GM10266 (cell line): ENCODE data around the gene PASK.

ENCODE experiments used
- DNase-seq: peaks from one replicate; pipeline ENCODE4 v3.0.0; 2012; ENCODE audit errors: extremely low spot score
- CTCF ChIP-seq: IDR thresholded peaks from 2 replicates; pipeline ENCODE4 v1.5.1; 2012; ENCODE audit warnings: mild to moderate bottlenecking, low read depth; ENCODE audit not compliant: control insufficient read depth, insufficient read depth; ENCODE audit errors: missing control alignments

PASK gene

GRCh38 chr2:241137276-241138190 is 11.7 kb downstream of the PASK start:
- no peak for TF ChIP-seq CTCF
- DNase-seq = no peak

- no peak for TF ChIP-seq CTCF
- DNase-seq = no peak
These were observed 12.5 kb downstream of the PASK start for GRCh38 chr2:241136661-241137260.

- TF ChIP-seq CTCF = no peak
- no peak for DNase-seq
These were observed 13.1 kb downstream of the PASK start for GRCh38 chr2:241136191-241136590.

GRCh38 chr2:241135737-241136136 is 13.5 kb downstream of the PASK start:
- DNase-seq = no peak
- no peak for TF ChIP-seq CTCF

GRCh38 chr2:241134711-241135110 is 14.6 kb downstream of the PASK start:
- TF ChIP-seq CTCF = no peak
- no peak for DNase-seq

GRCh38 chr2:241133436-241133820 is 15.8 kb downstream of the PASK start:
- no peak for TF ChIP-seq CTCF

More at GRCh38 chr2:241133436-241133820, 15.8 kb downstream of the PASK start:
- no peak for DNase-seq
